Psoas muscle (tissue), 8 donors: ENCODE data around the gene PEF1. TPM values are rescaled to one million over a fixed set of nuclear protein-coding genes. Genes with fewer than 3 reads are reported as not detected.

ENCODE experiments used
- ATAC-seq, 4 donors: fragments of 200-7000 bp; cut with Tn5 transposase; one replicate each; pipeline ENCODE4 v1.9.1; 2020; ENCODE audit warnings: moderate library complexity in 3 of 4, mild to moderate bottlenecking in 2 of 4
- DNase-seq, 2 donors: peaks; one replicate each; pipeline ENCODE4 v3.0.0-alpha.2; 2020
- H3K27ac ChIP-seq: fragments of 200-600 bp; one replicate; pipeline ENCODE4 v1.8.0; 2022
- H3K27me3 ChIP-seq, 3 donors: fragments of 200-600 bp in 1 of 3; one replicate each; pipeline versions ENCODE4 v1.6.1 to v1.8.0; 2013 to 2022; ENCODE audit warnings: low read length in 2 of 3, mild to moderate bottlenecking in 2 of 3, moderate library complexity in 1 of 3; ENCODE audit not compliant: insufficient read depth in 3 of 3
- H3K36me3 ChIP-seq, 2 donors: fragments of 200-600 bp in 1 of 2; one replicate each; pipeline versions ENCODE4 v1.6.1 to v1.8.0; 2013 to 2022; ENCODE audit warnings: low read depth in 1 of 2, mild to moderate bottlenecking in 1 of 2, moderate library complexity in 1 of 2; ENCODE audit not compliant: insufficient read depth in 1 of 2
- H3K4me1 ChIP-seq: fragments of 200-600 bp; one replicate; pipeline ENCODE4 v1.8.0; 2022
- H3K4me3 ChIP-seq: fragments of 200-600 bp; one replicate; pipeline ENCODE4 v1.8.0; 2022; ENCODE audit warnings: mild to moderate bottlenecking
- H3K9me3 ChIP-seq: fragments of 200-600 bp; one replicate; pipeline ENCODE4 v1.8.0; 2022
- CTCF ChIP-seq: fragments of 200-600 bp; IDR thresholded peaks from one replicate; pipeline ENCODE4 v1.8.0; 2022; ENCODE audit warnings: antibody characterized with exemption
- WGBS, 3 donors: extraction: QIAGEN DNeasy Blood & Tissue Kit; methylation state at CpG; one replicate each; pipeline versions ENCODE4 v1.1.6 to v1.1.7; 2013; 5-methylcytosine and 5-hydroxymethylcytosine counted together
- intact Hi-C, 2 donors: fragments of 100-400 bp; cut with DNase I; formaldehyde crosslinking; loops; one replicate each; pipeline versions ENCODE4 v1.11.0 to v1.14.2; 2022
- polyA plus RNA-seq, 3 donors: library from polyadenylated mRNA; stranded (reverse); fragments of 200-250 nt; gene quantifications; one replicate each; pipeline ENCODE4 v1.2.3, GENCODE V29; 2013
- total RNA-seq, 4 donors: library from RNA; stranded (reverse); fragmentation: NEBNext Ultra II Directional in 2 of 4; extraction: Animal tissue kit (Norgen Biotek cat#: 25700) in 2 of 4; gene quantifications; one replicate each; pipeline versions ENCODE4 v1.2.1 to v1.2.4, GENCODE V29; 2021 to 2023
- donor health status: healthy with polysubstance abuse.
- donor health status: DM: no; HTN: no; CAD: no; lungs with moderate emphysema.
- donor health status: Bipolar disorder and iron deficiency.
- donor health status: healthy.
- donor health status: DM: yes; HTN: yes; CAD: no.
- donor health status: DM: no; HTN: no; CAD: no.
- donor health status: DM: no; HTN: no; CAD: no.
- donor health status: DM: yes; HTN: yes; CAD: no.

Gene PEF1
- total and polyA plus RNA-seq, 7 donors, result 22.1 to 57.4 (median 30.7) TPM

- DNase-seq (no peak), ATAC-seq (no peak)
- Histone ChIP-seq H3K36me3 (no peaks in the 10 kb centered on the region), H3K4me3 (no peak overlapping the region), H3K9me3 (no peaks in the 10 kb centered on the region), H3K4me1 (no peaks in the 10 kb centered on the region), H3K27ac (no peak overlapping the region), H3K27me3 (peaks cover 0 to 24% (median 7%) of the 10 kb centered on the region in 3 donors)
- intact Hi-C loops, result no loop called here
- WGBS, 3 donors, result 85 to 88% (median 85%) methylated on average over 6 of the region's 6 CpGs
- no peak for TF ChIP-seq CTCF
Observed at GRCh38 chr1:31615414-31615813, 29.3 kb downstream of the PEF1 start.

GRCh38 chr1:31614414-31615005 is 30.2 kb downstream of the PEF1 start:
- no peak for DNase-seq
- Histone ChIP-seq H3K9me3 (no peaks in the 10 kb centered on the region), H3K36me3 (no peaks in the 10 kb centered on the region), H3K27me3 (peaks cover 0 to 24% (median 7%) of the 10 kb centered on the region in 3 donors), H3K4me3 (no peak overlapping the region), H3K4me1 (no peaks in the 10 kb centered on the region), H3K27ac (no peak overlapping the region)
- ATAC-seq, result no peak
- 63 to 76% (median 72%) methylated on average over 8 of the region's 8 CpGs for WGBS, 3 donors
- intact Hi-C loops, result no loop called here
- no peak for TF ChIP-seq CTCF

GRCh38 chr1:31609514-31610118 is 35.1 kb downstream of the PEF1 start:
- 11 to 16% (median 11%) methylated on average over 1 of the region's 1 CpG for WGBS, 3 donors
- intact Hi-C loops, result loop anchor here in 1 of 2 donors (5.0 kb wide), 1 partner anchor 42 kb away; no protein-coding TSS in a partner anchor
- ATAC-seq, result no peak

GRCh38 chr1:31607360-31607759 is 37.3 kb downstream of the PEF1 start:
- Histone ChIP-seq H3K27ac (no peak overlapping the region), H3K9me3 (no peaks in the 10 kb centered on the region), H3K36me3 (no peaks in the 10 kb centered on the region), H3K27me3 (no peaks in the 10 kb centered on the region), H3K4me3 (no peak overlapping the region), H3K4me1 (no peaks in the 10 kb centered on the region)
- DNase-seq (no peak), ATAC-seq (no peak)
- 75 to 80% (median 79%) methylated on average over 5 of the region's 5 CpGs for WGBS, 3 donors
- no peak for TF ChIP-seq CTCF
- intact Hi-C loops, result loop anchor here in 1 of 2 donors (1.0 to 5.0 kb wide), 2 partner anchors 13 to 40 kb away; no protein-coding TSS in a partner anchor

More at GRCh38 chr1:31609514-31610118, 35.1 kb downstream of the PEF1 start:
- Histone ChIP-seq H3K36me3 (no peaks in the 10 kb centered on the region), H3K9me3 (no peaks in the 10 kb centered on the region), H3K27me3 (no peaks in the 10 kb centered on the region), H3K4me1 (no peaks in the 10 kb centered on the region), H3K27ac (no peak overlapping the region), H3K4me3 (no peak overlapping the region)
- no peak for TF ChIP-seq CTCF
- DNase-seq, result no peak
